Activated CD4-positive, alpha-beta T cell treated with anti-CD3 and anti-CD28 coated beads, Interleukin-2, Interleukin-6, amounts not matched to agents 100 ng/mL and 50 ng/mL, durations not matched to agents 16 hours and 8 hours (primary cell): ENCODE results near the gene NAGA.
"Not testable (repeated sequence)": the region's sequence is repeated elsewhere in the genome, so short reads cannot be mapped to it uniquely, and the experiment has no call there.

Source experiments
- DNase-seq: peaks from one replicate; pipeline ENCODE4 v3.0.0-alpha.2; 2020

Gene NAGA

GRCh38 chr22:42070517-42071422 lies at the start of gene NAGA:
Gene NAGA (minus strand): TSS chr22:42070812. CDS start chr22:42070297, 515 bp downstream.
- DNase-seq = peak; percentile 97

DNA sequence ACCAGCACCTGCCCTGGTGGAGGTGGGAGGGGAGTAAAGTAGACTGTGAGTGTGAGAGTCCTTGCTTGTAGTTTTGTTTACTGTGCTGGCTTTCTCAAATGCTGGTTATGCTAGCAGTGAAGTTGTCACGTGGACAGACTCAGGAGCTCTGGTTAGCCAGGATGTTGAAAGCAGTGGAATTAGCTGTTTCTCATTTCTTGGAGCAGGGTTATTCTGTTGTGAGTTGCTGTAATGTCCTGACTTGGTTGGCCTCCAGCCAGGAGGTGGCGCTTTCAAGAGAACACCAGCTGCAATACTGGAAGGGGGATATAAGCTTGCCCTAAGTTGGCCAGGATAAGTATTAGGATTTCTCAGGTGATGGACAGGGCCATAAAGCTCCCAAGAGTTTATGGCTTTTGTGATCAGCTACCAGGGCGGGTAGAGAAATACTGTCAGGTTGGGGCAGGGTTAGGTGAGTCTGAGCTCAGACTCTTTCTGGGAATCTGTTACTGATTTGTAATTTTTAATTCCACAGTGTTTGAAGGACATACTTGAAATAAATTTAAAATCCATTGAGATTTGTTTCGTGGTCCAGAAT lies 46.3 kb upstream of the NAGA start:
- no peak for DNase-seq

- not testable (repeated sequence) for DNase-seq
Observed at GRCh38 chr22:42115420-42115830, 44.8 kb upstream of the NAGA start.

- DNase-seq = no peak
Observed at GRCh38 chr22:42114721-42115120, 44.1 kb upstream of the NAGA start.

- not testable (repeated sequence) for DNase-seq
Observed at GRCh38 chr22:42112793-42113192, 42.2 kb upstream of the NAGA start.

DNA sequence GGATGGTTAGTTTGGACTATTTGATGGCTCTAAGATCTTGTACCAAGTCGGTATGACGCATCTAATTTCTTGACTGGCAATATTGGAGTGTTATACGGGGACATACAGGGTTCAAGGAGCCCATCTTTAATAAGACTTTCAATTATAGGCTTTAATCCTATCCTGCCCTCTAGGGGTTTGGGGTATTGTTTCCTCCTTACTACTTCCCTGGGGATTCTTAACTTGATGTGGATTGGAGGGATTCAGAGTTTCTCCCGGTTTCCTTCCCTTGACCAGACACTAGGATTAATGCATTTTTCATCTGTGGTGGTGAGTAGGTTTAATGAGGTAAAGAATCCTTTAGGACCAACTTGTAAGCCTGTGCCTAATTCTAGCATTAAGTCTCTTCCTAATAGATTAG lies 41.2 kb upstream of the NAGA start:
- DNase-seq = no peak

DNA sequence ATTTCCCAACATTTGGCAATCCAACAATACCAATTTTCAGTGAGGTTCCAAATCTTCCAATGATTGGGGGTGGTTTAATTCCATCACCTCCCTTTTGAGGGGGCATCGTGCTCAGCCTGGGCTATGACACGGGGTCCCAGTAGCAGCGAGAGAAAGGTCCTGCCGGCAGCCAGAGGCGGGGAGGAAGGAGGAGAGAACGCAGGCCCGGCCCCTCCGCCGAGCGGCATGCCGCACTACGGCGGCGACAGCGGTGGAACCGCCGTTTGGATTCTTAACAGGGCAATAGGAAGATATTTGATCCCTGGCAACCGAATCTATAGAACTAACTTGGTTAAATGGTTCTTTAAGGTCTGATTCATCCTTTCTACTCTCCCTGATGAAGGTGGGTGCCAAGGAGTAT lies 38.2 kb upstream of the NAGA start:
- DNase-seq = no peak

DNA sequence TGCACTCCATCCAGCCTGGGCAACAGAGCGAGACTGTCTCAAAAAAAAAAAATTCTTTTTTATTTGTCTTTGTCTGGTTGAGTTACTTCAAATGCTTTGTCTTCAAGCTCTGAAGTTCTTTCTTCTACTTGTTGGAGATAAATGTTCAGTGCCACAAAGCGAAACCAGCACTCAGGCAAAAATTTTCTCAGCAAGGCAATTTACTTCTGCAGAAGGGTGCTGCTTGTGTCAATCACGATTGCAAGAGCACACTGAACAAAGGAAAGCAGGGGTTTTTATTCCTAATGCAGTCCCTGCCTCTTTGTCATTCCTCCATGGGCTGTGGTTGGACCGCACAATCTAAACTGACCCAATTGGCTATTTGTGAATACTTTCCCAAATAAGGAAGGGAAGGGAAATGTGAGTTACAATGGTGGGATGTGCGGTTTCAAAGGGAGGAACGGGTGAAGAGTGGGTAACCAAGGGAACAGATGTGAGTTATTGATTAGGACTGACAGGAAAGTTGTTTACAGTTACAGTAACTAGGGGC lies 33.8 kb upstream of the NAGA start:
- not testable (repeated sequence) for DNase-seq

DNA sequence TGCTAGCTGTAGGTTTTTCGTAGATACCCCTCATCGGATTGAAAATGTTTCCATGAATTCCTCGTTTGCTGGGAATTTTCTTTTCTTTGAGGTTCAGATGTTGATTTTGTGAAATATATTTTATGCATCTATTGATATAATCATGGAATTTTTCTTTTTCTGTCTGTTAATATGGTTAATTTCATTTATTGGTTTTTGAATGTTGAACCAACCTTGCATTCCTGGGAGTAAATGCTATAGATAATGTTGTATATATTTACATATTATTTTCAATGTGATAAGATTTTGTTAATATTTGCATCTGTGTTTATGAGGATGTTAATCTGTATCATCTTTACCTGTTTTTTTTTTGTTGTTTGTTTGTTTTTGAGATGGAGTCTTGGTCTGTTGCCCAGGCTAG lies 30.6 kb upstream of the NAGA start:
- DNase-seq = no peak

DNA sequence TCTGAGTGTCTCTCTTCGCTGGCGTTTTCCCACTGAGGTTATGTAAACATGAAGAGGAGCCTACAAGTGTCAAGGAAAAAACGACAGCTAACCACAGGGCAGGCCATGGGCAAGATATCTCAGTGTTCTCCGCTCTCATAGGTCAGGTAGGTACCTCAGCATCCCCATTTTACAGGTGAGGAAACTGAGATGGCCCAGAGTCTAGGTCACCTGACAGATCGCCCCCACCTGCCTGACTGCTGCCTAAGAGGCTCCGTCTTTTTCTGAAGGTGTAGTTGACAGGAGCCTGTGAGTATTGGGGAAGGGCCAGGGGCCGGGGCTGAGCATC lies 20.8 kb upstream of the NAGA start:
- no peak for DNase-seq

DNA sequence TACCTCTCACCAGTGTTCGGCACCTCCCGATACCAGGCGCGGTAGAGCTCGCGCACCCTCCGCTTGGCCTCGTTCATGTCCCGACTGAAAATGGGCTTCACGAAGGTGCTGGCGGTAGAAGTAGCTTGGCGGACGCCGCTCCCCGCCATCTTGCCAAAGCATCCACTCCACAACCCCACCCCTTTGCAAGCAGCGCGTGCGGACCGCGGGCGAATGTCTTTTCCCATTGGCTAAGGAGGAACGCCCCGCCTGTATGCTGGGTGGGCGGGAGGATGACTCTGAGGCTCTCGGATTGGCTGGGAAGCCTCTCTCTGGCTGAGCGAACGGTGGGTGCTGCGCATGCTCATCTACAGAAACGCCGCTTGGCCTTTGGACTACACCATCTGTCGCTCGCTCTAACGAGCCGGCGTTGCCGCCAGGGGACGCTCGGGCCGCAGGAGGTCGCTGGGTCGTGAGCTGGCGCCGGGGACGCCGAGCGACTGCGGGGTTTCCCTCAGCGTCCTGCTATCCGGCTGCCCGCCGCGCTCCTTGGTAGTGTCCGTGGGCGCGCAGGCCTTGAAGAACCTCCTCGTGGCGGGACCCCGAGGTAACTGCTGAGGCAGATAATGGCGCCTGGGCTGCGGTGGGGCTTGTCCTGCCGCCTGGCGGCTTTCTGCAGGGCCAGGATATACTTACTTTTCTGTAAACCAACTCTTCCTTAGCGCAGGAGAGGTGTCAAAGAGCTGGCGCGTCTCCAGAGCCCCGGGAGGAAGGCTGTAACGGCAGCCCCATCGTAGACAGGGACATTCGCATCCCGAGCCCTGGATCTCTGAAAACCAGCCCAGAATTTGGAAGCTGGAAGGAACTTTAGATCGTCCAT lies 20.2 kb upstream of the NAGA start, which contains the start of gene NDUFA6:
NDUFA6 (minus strand) TSS at position 177 of the 859 bp plus-strand sequence; CDS start at position 149, 28 bp downstream.
- peak; percentile 100 for DNase-seq

- DNase-seq = no peak
Observed at GRCh38 chr22:42086051-42086450, 15.4 kb upstream of the NAGA start.

DNA sequence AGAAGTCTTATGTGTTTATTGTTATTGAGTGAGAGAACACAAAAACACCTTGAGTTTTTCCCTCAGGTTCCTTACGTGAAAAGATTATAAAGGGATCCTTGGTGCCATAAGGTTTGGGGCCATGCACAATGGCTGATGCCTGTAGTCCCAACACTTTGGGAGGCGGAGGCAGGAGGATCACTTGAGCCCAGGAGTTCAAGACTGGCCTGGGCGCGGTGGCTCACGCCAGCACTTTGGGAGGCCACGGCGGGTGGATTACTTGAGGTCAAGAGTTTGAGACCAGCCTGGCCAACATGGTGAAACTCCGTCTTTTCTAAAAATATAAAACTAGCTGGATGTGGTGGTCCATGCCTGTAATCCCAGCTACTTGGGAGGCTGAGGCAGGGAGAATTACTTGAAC lies 14.3 kb upstream of the NAGA start:
- no peak for DNase-seq

DNA sequence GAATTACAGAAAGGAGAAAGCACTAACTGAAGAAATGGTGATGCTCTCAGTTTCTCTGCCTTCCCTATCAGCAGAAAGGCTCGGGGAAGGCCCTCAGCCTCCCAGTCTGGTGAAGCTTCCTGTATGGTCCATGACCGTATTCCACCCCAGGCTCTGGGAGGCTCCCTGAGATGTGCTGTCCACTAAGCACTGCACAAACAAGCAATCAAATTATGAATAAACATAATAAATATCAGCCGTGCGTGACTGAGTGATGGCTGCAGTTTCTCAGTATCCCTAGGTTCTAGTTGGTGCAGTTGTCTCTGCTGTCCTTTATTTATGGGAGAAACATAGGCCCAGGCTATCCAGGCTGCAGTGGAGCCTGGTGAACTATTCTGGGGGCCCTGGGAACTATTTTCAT lies 12.5 kb upstream of the NAGA start:
- DNase-seq = no peak

GRCh38 chr22:42080287-42080686 lies 9.7 kb upstream of the NAGA start:
- DNase-seq = peak; percentile 18

DNA sequence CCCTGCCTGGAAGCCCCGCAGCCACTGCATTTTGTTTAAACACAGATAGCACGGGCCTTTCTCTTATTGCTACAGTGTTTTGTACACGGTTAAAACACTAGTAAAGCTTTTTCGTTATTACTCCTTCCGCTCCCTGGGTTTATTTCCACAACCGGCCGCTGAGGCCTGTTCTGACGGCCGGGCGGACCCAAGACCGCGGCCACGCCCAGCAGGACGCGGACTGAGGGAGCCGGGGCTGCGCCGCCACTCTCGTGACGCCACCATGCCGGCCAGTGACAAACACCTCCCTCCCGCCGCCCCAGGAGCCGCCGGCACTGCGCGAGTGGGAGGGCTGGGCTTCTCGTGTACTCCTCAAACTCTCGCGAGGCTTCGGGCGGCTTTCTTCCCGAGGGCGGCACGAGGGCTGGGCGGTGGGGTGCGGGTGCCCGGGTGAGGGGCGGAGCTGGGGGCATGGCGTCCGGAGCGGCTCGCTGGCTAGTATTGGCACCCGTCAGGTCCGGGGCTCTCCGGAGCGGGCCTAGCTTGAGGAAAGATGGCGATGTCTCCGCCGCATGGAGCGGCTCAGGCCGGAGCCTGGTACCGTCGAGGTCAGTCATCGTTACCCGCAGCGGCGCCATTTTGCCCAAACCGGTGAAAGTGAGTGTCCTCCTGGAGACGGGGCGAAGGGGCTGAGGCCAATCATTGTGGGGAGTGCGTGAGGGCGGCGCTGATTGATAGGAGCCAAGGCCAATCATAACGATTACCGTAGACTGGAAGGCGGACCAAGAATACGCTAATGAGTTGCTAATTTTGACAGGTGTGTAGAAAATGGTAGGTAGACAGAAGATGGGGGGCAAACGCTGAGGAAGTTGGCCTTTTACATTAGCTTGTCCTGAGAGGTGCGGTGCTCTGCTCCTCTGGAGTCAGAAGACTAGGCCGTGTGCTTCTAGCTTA lies 9.0 kb upstream of the NAGA start, which contains the start of gene SMDT1:
SMDT1 (plus strand) TSS at position 382 of the 933 bp plus-strand sequence; CDS start at position 451, 69 bp downstream.
- peak; percentile 99 for DNase-seq

GRCh38 chr22:42078469-42079318 lies 8.1 kb upstream of the NAGA start:
- DNase-seq = no peak

GRCh38 chr22:42077486-42078125 lies 7.0 kb upstream of the NAGA start:
- no peak for DNase-seq

GRCh38 chr22:42076764-42077485 lies 6.3 kb upstream of the NAGA start:
- DNase-seq = no peak
